GM18867 (cell line): ENCODE data around the gene SLC13A3.

Experiments used
- ATAC-seq: cut with Tn5 transposase; IDR thresholded peaks from one replicate; pipeline ENCODE4 v1.9.1; 2021; ENCODE audit warnings: mild to moderate bottlenecking, moderate library complexity; ENCODE audit not compliant: unreplicated experiment

The SLC13A3 gene

GRCh38 chr20:46562373-46563169 lies 88.7 kb downstream of the SLC13A3 start:
- ATAC-seq = no peak

- no peak for ATAC-seq
These were observed 89.3 kb downstream of the SLC13A3 start for GRCh38 chr20:46562009-46562372.

GRCh38 chr20:46559685-46560440 lies 91.4 kb downstream of the SLC13A3 start:
- ATAC-seq = no peak

GRCh38 chr20:46559001-46559400 lies 92.3 kb downstream of the SLC13A3 start:
- no peak for ATAC-seq

DNA sequence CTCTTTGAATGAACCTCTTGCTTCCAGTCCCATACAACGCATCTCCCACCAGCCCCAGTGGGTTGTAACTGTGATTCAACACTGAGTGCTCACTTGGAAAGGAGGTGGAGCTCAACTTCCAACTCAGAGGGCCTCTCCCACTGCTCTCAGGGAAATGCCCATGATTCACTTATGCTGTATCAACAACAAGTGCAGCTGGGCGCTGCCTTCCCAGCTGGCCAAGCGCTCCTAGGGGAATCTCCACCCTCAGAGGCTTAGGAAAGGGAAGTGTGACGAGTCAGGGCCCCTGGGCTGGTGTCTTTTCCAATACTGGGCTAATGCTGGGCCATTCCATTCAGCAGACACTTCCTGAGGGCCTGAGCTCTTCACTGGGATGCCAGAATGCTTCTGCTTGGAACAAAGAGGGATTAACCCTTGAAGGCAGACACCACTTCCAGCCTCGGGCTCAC lies 92.7 kb downstream of the SLC13A3 start:
- no peak for ATAC-seq

GRCh38 chr20:46557231-46557956 lies 93.9 kb downstream of the SLC13A3 start:
- no peak for ATAC-seq

GRCh38 chr20:46555370-46555956 lies 95.8 kb downstream of the SLC13A3 start:
- no peak for ATAC-seq

DNA sequence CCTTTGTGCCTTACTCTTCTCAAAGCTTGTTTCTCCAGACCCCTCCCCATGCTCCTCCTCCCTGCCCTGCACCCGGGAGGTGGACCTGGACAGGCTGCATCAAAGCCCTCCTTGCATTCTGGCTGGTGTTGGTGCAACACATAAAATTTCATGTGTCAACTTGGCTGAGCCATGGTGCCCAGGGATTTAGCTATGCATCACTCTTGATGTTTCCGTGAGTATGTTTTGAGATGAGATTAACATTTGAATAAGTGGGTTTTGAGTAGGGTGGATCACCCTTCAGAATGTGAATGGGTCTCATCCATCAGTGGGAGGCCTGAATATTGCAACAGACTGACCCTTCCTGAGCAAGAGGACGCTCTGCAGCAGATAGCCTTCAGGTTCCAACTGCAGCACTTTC lies 96.4 kb downstream of the SLC13A3 start:
- ATAC-seq = no peak

DNA sequence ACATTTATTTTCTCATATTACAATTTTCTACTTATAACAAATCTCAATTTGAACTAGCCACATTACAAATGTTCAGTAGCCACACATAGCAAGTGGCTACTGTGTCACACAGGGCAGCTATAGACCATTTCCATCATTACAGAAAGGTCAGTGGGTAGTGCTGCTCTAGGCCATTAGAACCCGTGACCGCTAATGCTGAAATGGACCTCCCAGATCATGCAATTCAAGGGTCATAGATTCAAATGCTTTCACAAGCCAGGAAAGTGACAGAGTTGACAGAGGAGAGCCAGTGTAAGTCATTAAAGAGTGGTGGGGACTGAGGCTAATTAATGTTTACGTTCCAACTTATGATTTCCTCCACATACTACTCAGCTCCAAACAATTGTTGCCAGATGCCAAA lies 97.3 kb downstream of the SLC13A3 start:
- no peak for ATAC-seq

- no peak for ATAC-seq
These were observed 98.5 kb downstream of the SLC13A3 start for GRCh38 chr20:46552460-46553420.

- no peak for ATAC-seq
These were observed 99.5 kb downstream of the SLC13A3 start for GRCh38 chr20:46551522-46552381.

GRCh38 chr20:46550461-46550860 lies 100.8 kb downstream of the SLC13A3 start, which contains the start of gene OCSTAMP:
TSS of gene OCSTAMP (minus strand) at chr20:46550654. CDS start at chr20:46550560, 94 bp downstream.
- ATAC-seq = no peak

GRCh38 chr20:46549188-46549972 lies 101.9 kb downstream of the SLC13A3 start:
- no peak for ATAC-seq

GRCh38 chr20:46548688-46549087 lies 102.6 kb downstream of the SLC13A3 start:
- no peak for ATAC-seq

GRCh38 chr20:46547995-46548394 lies 103.3 kb downstream of the SLC13A3 start:
- no peak for ATAC-seq

- ATAC-seq = no peak
These were observed 104.3 kb downstream of the SLC13A3 start for GRCh38 chr20:46546936-46547335.

GRCh38 chr20:46546298-46546697 lies 105.0 kb downstream of the SLC13A3 start:
- no peak for ATAC-seq

GRCh38 chr20:46545827-46546138 lies 105.5 kb downstream of the SLC13A3 start:
- no peak for ATAC-seq
